Erythroblast (primary cell): ENCODE measurements around the gene NADK.

Experiments used
- GATA1 ChIP-seq: IDR thresholded peaks from 2 replicates; pipeline ENCODE4 v1.6.1; 2011; ENCODE audit warnings: low read depth, mild to moderate bottlenecking, control low read depth, low read length, moderate library complexity
- POLR2A ChIP-seq: IDR thresholded peaks from 2 replicates; pipeline ENCODE4 v1.6.1; 2011; ENCODE audit warnings: mild to moderate bottlenecking, low read length

GRCh38 chr1:1797731-1798341 is 19.6 kb upstream of the NADK start:
- TF ChIP-seq POLR2A (no peak), GATA1 (no peak)
